Fibroblast of mammary gland (primary cell): ENCODE measurements around the gene RGL4.
"Not testable (repeated sequence)": the region's sequence is repeated elsewhere in the genome, so short reads cannot be mapped to it uniquely, and the experiment has no call there.

ENCODE experiments used
- DNase-seq: peaks from one replicate; pipeline ENCODE4 v3.0.0-alpha.2; 2010; ENCODE audit warnings: low read depth
- H3K4me3 ChIP-seq: 2 replicates; pipeline ENCODE4 v1.5.1; 2011; ENCODE audit warnings: low read depth, mild to moderate bottlenecking, low read length, moderate library complexity; ENCODE audit not compliant: control insufficient read depth
- TF ChIP-seq, protein P1 (sequence below): conservative IDR thresholded peaks from 2 replicates; pipeline ENCODE4 v1.5.1; 2011; ENCODE audit warnings: low read depth, low read length, inconsistent platforms; ENCODE audit not compliant: control insufficient read depth, insufficient read depth

The RGL4 gene

DNA sequence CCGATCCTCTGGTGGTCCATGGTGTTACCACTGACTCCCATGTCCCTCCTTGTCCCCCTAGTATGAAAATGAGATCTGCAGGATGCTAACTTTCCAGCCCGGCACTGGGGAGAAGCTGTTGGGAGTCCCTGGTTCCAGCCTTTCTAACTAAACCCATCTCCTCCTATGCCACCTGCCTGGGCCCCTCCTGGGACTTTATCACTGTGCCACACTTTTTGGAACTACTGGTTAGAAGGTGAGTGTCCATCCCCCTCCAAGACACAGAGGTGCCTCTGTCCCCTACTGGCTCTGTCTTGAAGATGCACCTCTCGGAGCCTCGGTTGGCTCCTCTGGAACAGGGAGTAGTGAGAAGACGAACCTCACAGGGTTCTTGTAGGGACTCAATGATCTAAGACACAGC is at the start of gene RGL4:
Gene RGL4, plus strand, starts transcription at position 301 of the 400 bp plus-strand sequence. CDS start 1,018 bp downstream, outside the sequence.
- no peak for DNase-seq
- TF ChIP-seq, protein P1, sequence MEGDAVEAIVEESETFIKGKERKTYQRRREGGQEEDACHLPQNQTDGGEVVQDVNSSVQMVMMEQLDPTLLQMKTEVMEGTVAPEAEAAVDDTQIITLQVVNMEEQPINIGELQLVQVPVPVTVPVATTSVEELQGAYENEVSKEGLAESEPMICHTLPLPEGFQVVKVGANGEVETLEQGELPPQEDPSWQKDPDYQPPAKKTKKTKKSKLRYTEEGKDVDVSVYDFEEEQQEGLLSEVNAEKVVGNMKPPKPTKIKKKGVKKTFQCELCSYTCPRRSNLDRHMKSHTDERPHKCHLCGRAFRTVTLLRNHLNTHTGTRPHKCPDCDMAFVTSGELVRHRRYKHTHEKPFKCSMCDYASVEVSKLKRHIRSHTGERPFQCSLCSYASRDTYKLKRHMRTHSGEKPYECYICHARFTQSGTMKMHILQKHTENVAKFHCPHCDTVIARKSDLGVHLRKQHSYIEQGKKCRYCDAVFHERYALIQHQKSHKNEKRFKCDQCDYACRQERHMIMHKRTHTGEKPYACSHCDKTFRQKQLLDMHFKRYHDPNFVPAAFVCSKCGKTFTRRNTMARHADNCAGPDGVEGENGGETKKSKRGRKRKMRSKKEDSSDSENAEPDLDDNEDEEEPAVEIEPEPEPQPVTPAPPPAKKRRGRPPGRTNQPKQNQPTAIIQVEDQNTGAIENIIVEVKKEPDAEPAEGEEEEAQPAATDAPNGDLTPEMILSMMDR, result no peak
- H3K4me3 ChIP-seq, result no peak within 1 kb of the TSS

DNA sequence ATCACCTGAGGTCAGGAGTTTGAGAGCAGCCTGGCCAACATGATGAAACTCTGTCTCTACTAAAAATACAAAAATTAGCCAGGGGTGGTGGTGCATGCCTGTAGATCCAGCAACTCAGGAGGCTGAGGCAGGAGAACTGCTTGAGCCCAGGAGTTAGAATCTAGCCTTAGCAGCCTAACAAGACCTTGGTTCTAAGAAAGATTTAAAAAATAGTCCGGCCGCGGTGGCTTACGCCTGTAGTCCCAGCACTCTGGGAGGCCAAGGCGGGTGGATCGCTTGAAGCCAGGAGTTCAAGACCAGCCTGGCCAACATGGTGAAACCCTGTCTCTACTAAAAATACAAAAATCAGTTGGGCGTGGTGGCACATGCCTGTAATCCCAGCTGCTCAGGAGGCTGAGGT is 44.3 kb upstream of the RGL4 start:
- not testable (repeated sequence) for H3K4me3 ChIP-seq, DNase-seq

DNA sequence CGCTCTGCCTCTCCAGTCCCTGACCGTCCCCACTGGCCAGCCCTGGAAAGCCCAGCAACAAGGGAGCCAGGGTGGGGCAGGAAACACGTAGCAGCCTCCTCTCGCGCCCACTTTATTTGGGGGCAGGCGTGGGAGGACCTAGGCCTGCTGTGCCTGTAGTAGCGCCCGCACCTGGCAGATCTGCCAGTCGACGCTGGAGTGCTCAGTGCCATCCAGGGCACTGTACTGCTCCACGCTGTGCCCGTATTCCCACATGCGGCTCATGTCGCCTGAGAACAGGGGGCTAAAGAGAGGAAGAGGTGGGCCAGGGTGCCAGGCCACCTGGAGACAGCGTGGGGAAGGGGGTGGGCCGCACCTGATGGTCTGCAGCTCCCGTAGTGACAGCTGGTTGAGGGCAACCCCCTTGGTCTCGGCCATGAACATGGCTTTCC is 41.7 kb upstream of the RGL4 start:
- no peak overlapping the region for H3K4me3 ChIP-seq
- TF ChIP-seq, protein P1, result no peak
- no peak for DNase-seq

DNA sequence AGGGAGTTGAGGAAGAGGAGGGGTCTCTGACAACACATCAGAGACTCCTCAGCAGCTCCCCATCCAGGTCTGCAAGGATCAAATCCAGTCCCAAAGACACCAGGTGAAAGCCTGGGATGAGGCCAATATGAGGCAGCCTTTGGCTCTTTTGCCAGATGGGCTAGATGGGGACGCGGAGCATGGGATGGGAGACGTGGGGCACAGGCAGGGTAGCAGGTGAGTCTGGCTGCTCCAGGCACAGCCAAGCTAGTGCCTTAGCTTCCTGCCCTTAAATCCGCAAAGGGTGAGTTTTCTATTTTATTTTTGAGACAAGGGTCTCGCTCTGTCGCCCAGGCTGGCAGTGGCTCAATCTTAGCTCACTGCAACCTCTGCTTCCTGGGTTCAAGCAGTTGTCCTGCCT is 39.1 kb upstream of the RGL4 start:
- no peak overlapping the region for H3K4me3 ChIP-seq
- TF ChIP-seq, protein P1, result no peak
- DNase-seq, result no peak

DNA sequence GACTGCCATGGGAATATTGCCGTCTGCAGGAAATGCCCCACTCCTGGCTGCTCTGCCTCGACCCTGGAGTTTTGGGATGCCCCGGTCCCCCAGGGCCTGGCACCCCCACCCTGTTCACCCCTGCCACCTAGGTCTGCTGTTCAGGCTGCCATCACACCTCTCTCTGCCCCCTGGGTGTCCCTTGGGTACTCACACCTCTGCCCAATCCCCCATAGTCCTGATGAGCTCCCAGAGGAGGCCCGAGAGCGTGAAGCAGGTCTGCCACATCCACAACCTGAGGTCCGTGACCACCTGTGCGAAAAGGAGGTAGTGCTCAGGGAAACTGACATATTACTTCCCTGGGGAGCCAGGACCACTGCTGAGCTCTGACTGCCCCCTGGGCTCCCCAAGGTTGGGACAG is 38.5 kb upstream of the RGL4 start:
- TF ChIP-seq, protein P1, result no peak

GRCh38 chr22:23652711-23653110 is 38.1 kb upstream of the RGL4 start:
- H3K4me3 ChIP-seq, result no peak overlapping the region
- TF ChIP-seq, protein P1, result no peak
- DNase-seq, result no peak

More for the DNA sequence above, 38.5 kb upstream of the RGL4 start:
- DNase-seq, result no peak
- H3K4me3 ChIP-seq, result no peak overlapping the region

GRCh38 chr22:23655891-23656475 is 34.8 kb upstream of the RGL4 start:
- TF ChIP-seq, protein P1, result no peak
- no peak for DNase-seq
- no peak overlapping the region for H3K4me3 ChIP-seq
